Common myeloid progenitor, CD34-positive (primary cell): ENCODE results near the gene PROM2.

Experiments
- CTCF ChIA-PET: fragments of 350-600 bp; sonication (Branson Sonifier 250); formaldehyde crosslinking; loops from one replicate; lab custom pipeline; 2021; ENCODE audit warnings: antibody characterized with exemption; lab: Charles Lee
- POLR2A ChIA-PET: fragments of 350-600 bp; sonication (Branson Sonifier 250); formaldehyde crosslinking; loops from one replicate; lab custom pipeline; 2021; ENCODE audit warnings: antibody characterized with exemption; lab: Charles Lee
- DNase-seq, 3 donors: peaks; one replicate each; pipeline versions ENCODE4 v3.0.0 to v3.0.0-alpha.2; 2013
- H3K27ac ChIP-seq, 2 experiments: 1 replicate in 1 of 2; 2 replicates in 1 of 2; pipeline ENCODE4 v1.7.0; 2013; ENCODE audit warnings: inconsistent platforms in 2 of 2, low read length in 2 of 2, mild to moderate bottlenecking in 2 of 2, low read depth in 1 of 2, moderate library complexity in 1 of 2; ENCODE audit not compliant: severe bottlenecking in 2 of 2, insufficient read depth in 1 of 2, poor library complexity in 1 of 2
- H3K27me3 ChIP-seq, 5 experiments: replicated peaks in 2 of 5; 1 replicate in 3 of 5; 2 replicates in 2 of 5; pipeline versions ENCODE4 v1.6.1 to v1.7.0; 2013; ENCODE audit warnings: low read length in 4 of 5, mild to moderate bottlenecking in 2 of 5, moderate library complexity in 2 of 5, inconsistent platforms in 1 of 5; ENCODE audit not compliant: insufficient read depth in 5 of 5, control insufficient read depth in 4 of 5
- H3K36me3 ChIP-seq, 4 experiments: 1 replicate in 2 of 4; 2 replicates in 2 of 4; pipeline versions ENCODE4 v1.6.1 to v1.7.0; 2013; ENCODE audit warnings: low read length in 3 of 4, control low read depth in 1 of 4, mild to moderate bottlenecking in 1 of 4; ENCODE audit not compliant: control insufficient read depth in 4 of 4, insufficient read depth in 4 of 4
- H3K4me1 ChIP-seq, 4 experiments: 1 replicate in 3 of 4; 2 replicates in 1 of 4; pipeline versions ENCODE4 v1.6.1 to v1.7.1; 2013; ENCODE audit warnings: low read length in 3 of 4, mild to moderate bottlenecking in 3 of 4, control low read depth in 1 of 4, inconsistent platforms in 1 of 4, moderate library complexity in 1 of 4; ENCODE audit not compliant: control insufficient read depth in 4 of 4, insufficient read depth in 4 of 4; ENCODE audit errors: control extremely low read depth in 1 of 4
- H3K4me3 ChIP-seq, 7 experiments: 1 replicate in 4 of 7; 2 replicates in 3 of 7; pipeline versions ENCODE4 v1.5.1 to v1.7.0; 2013; ENCODE audit warnings: mild to moderate bottlenecking in 7 of 7, low read length in 6 of 7, moderate library complexity in 6 of 7, inconsistent platforms in 2 of 7, low read depth in 2 of 7, control low read depth in 1 of 7; ENCODE audit not compliant: insufficient read depth in 4 of 7, control insufficient read depth in 1 of 7; ENCODE audit errors: extremely low read depth in 1 of 7
- H3K9me3 ChIP-seq, 5 experiments: 1 replicate in 4 of 5; 2 replicates in 1 of 5; pipeline versions ENCODE4 v1.6.1 to v1.7.1; 2013; ENCODE audit warnings: low read length in 4 of 5, mild to moderate bottlenecking in 2 of 5, inconsistent platforms in 1 of 5, low read depth in 1 of 5, moderate library complexity in 1 of 5; ENCODE audit not compliant: control insufficient read depth in 4 of 5, insufficient read depth in 2 of 5; ENCODE audit errors: control extremely low read depth in 1 of 5
- WGBS: methylation state at CpG from one replicate; pipeline ENCODE4 v1.1.5; 2013; ENCODE audit not compliant: insufficient coverage; 5-methylcytosine and 5-hydroxymethylcytosine counted together

Gene PROM2

DNA sequence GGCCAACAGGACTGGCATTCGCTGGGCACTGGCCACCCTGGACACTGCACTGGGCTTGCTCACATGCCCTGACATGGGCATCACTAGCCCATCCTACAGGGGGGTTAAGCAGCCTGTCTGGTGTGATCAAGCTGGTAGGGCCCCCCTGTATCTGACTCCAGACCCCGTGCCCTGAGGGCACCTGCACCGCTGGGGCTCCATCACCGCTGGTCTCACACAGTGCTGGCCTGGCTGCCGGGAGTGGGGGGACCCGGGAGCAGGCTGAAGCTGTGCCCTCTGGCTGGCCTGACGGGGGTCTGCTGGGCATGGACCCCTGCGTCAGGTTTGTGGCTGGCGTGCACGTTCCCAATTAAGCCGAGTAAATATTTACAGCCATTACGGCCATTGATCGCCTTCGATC, 55.2 kb downstream of the PROM2 start:
- Histone ChIP-seq H3K9me3 (no peaks in the 10 kb centered on the region), H3K36me3 (no peaks in the 10 kb centered on the region), H3K4me1 (no peaks in the 10 kb centered on the region), H3K27ac (no peak overlapping the region), H3K27me3 (no peaks in the 10 kb centered on the region), H3K4me3 (no peak overlapping the region)
- 97% methylated on average over 14 of the region's 14 CpGs for WGBS
- POLR2A ChIA-PET: no interaction called here
- CTCF ChIA-PET: no interaction called here
- no peak for DNase-seq

DNA sequence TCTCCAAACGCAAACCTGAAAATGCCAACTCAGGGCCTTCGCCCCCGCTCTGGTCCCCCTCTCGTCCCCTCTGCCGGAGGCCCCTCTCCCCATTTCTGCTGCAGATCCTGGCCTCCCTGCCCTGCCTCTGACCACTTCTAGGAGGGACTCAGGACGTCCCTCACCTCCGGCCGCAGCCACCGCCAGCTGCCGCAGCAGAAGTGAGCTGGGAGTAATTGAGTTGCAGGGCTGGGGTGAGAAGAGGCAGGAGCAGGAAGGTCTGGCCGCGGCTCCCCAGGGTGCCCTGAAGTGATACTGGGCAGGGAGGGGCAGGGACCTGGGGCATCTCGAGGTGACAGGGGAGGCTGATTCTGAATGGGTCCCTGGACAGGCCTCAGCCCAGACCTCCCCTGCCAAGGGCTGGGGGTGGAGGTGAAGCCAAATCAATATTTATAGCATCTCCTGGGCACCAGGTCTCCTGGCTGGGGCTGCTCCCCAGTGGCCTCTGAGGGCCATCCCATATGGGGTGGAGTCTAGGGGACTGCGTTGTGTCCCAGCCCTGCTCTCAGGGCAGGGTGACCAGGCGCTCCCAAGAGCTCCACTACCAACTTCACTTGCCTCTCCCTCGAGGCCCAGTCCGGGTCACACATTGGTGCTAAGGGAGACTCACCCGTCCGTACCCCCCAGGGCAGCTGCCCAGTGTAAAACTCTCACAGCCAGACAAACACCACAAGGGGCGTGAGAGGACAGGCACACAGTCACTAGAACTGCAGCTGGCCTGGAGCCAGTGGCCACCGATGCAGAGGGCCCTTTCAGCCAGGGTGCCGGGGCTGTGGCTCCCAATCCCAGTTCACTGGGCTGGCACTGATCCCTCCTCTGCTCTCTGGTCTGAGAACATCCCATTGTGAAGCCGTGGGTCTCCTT, 55.9 kb downstream of the PROM2 start:
- CTCF ChIA-PET: interaction anchor here (1.0 kb wide), 1 partner anchor 15 kb away, joined by 3 read pairs; no protein-coding TSS in a partner anchor
- H3K27me3 ChIP-seq: no peaks in the 10 kb centered on the region
- no peak overlapping the region for H3K4me3 ChIP-seq
- H3K27ac ChIP-seq: no peak overlapping the region
- 90% methylated on average over 19 of the region's 23 CpGs for WGBS
- H3K4me1 ChIP-seq: no peaks in the 10 kb centered on the region
- no peaks in the 10 kb centered on the region for H3K9me3 ChIP-seq
- POLR2A ChIA-PET: no interaction called here
- H3K36me3 ChIP-seq: no peaks in the 10 kb centered on the region
- no peak for DNase-seq

DNA sequence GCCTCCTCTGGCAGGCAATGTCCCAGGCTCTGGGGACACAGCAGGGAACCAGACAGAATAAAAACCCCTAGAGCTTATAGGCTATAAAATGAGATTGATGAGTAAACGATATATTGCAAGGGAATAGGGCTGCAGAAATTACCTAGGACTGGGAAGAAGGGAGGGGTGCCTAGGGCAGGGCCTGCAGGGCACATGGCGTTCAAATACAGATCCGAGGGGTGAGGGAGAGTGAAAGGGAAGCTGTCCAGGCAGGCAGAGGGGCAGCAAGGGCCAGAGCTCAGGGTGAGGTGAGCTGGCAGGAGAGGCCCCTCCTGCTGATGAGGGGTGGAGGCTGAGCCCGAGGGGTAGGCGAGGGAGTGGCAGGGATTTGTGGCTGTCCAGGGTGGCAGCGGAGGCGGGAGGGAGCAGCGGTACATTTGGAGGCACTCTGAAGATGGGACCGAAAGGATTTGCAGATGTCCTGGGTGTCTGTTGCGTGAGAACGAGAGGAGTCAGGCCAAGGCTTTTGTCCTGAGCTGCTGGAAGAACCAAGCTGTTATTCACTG, 56.6 kb downstream of the PROM2 start:
- no peaks in the 10 kb centered on the region for H3K4me1 ChIP-seq
- H3K9me3 ChIP-seq: peaks cover 0 to under 1% (median 0%) of the 10 kb centered on the region in 5 experiments
- no peaks in the 10 kb centered on the region for H3K36me3 ChIP-seq
- POLR2A ChIA-PET: no interaction called here
- H3K4me3 ChIP-seq: no peak overlapping the region
- no peak overlapping the region for H3K27ac ChIP-seq
- CTCF ChIA-PET: interaction anchor here (1.0 kb wide), 1 partner anchor 15 kb away, joined by 3 read pairs; no protein-coding TSS in a partner anchor
- H3K27me3 ChIP-seq: no peaks in the 10 kb centered on the region
- 89% methylated on average over 8 of the region's 11 CpGs for WGBS
- DNase-seq: no peak

DNA sequence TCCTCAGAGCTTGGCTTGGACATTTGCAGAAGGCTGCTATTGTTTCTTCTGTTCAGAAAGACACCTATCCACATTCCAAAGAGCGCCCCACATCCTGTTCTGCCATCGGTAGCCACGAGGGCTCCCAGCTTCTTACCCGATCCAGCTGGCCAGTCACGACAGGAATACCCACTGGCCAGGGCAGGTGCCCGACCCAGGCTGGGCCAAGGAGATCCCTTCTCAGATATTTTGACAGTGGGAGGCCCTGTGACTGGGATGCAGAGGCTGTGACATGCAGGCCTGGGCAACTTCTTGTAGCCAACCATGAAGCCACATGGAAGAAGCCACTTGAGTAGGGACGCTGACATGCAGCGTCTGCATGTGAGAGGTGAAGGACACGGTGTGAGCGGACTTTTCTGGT, 57.4 kb downstream of the PROM2 start:
- CTCF ChIA-PET: no interaction called here
- no peak overlapping the region for H3K4me3 ChIP-seq
- 98% methylated on average over 7 of the region's 10 CpGs for WGBS
- H3K27ac ChIP-seq: no peak overlapping the region
- no peak for DNase-seq
- POLR2A ChIA-PET: no interaction called here
- peaks cover 0 to 2% (median 0%) of the 10 kb centered on the region in 5 experiments for H3K9me3 ChIP-seq
- no peaks in the 10 kb centered on the region for H3K36me3 ChIP-seq
- no peaks in the 10 kb centered on the region for H3K4me1 ChIP-seq
- H3K27me3 ChIP-seq: peaks cover 0 to 2% (median 0%) of the 10 kb centered on the region in 5 experiments

DNA sequence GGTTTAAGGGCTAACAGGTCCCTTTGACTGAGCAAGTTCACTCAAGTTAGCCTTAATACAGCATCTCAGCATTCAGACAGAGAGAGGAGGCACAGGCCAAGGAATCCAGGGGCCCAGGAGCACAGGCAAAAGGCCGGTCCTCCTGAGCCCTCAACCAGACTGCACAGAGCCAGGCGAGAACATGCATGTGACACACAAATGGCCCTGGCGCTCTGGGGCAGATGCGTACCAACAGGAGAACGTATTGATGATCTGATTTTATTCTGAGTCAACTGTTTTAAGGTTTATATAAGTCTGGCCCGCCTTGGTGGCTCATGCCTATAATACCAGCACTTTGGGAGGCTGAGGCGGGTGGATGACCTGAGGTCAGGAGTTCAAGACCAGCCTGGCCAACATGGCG, 57.8 kb downstream of the PROM2 start:
- ChIA-PET POLR2A (no interaction called here), CTCF (no interaction called here)
- H3K27me3 ChIP-seq: peaks cover 0 to 4% (median 0%) of the 10 kb centered on the region in 5 experiments
- H3K9me3 ChIP-seq: peaks cover 0 to 3% (median 0%) of the 10 kb centered on the region in 5 experiments
- no peak overlapping the region for H3K27ac ChIP-seq
- no peaks in the 10 kb centered on the region for H3K36me3 ChIP-seq
- DNase-seq: no peak
- no peaks in the 10 kb centered on the region for H3K4me1 ChIP-seq
- WGBS: 96% methylated on average over 7 of the region's 8 CpGs
- H3K4me3 ChIP-seq: no peak overlapping the region

DNA sequence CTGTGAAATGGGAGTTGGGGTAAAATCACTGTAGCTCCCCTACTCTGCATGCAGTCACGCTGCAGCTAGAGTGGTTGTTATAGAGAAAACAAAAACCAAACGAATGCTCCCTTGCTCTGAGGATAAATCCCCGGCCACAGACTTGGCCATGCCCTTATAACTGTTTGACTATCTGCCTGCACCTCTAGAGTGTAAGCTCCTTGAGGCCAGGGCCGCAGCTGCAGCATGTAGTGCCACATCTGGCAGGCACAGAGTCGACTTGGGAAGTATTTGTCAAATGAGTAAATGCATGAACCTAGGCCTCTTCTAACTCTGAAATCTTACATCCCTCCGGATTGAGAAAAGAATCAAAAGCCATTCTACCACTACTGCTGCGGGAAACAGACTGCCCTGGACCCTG, 58.8 kb downstream of the PROM2 start:
- peaks cover 0 to 4% (median 0%) of the 10 kb centered on the region in 5 experiments for H3K27me3 ChIP-seq
- no peak for DNase-seq
- no peak overlapping the region for H3K4me3 ChIP-seq
- CTCF ChIA-PET: interaction anchor here (0.9 kb wide), 1 partner anchor 12 kb away, joined by 4 read pairs; no protein-coding TSS in a partner anchor
- 100% methylated on average over 4 of the region's 7 CpGs for WGBS
- POLR2A ChIA-PET: no interaction called here
- no peaks in the 10 kb centered on the region for H3K4me1 ChIP-seq
- H3K36me3 ChIP-seq: no peaks in the 10 kb centered on the region
- H3K27ac ChIP-seq: no peak overlapping the region
- H3K9me3 ChIP-seq: peaks cover 0 to 3% (median 0%) of the 10 kb centered on the region in 5 experiments

DNA sequence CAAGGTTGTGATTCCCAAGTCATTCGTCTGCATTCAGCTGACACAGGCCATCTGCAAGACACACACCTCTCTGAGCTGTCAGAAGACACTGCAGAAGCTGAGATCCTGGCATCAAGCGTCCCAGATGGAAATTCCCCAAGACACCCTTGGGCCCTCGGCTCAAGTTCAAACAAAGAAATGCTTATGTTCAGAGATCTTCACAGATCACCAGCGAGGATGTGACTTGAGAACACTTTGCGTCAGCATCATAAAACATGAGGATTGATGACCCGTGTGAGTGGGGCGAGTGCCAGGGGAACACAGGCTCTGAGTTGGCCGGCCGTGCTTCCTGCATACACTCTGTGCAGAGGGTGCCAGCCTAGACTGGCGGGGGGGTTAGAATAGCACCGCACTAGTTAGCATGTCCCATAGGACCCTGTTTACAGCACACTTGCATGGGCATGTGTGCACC, 59.7 kb downstream of the PROM2 start:
- no peak overlapping the region for H3K27ac ChIP-seq

More for the DNA sequence above, 59.7 kb downstream of the PROM2 start:
- H3K4me1 ChIP-seq: no peaks in the 10 kb centered on the region
- H3K9me3 ChIP-seq: peaks cover 0 to 3% (median 0%) of the 10 kb centered on the region in 5 experiments
- H3K27me3 ChIP-seq: peaks cover 0 to 4% (median 0%) of the 10 kb centered on the region in 5 experiments
- ChIA-PET CTCF (interaction anchor here (2.5 kb wide), 1 partner anchor 11 kb away, joined by 13 read pairs; no protein-coding TSS in a partner anchor), POLR2A (no interaction called here)
- 93% methylated on average over 11 of the region's 11 CpGs for WGBS
- H3K4me3 ChIP-seq: no peak overlapping the region
- no peak for DNase-seq
- no peaks in the 10 kb centered on the region for H3K36me3 ChIP-seq
